HepG2 (cell line): ENCODE results near the gene PSMC5. TPM values are rescaled to one million over a fixed set of nuclear protein-coding genes. Genes with fewer than 3 reads are reported as not detected.

Experiments used
- ATAC-seq: fragments of 200-7000 bp; cut with Tn5 transposase; 3 replicates; pipeline ENCODE4 v1.9.1; 2020; ENCODE audit warnings: mild to moderate bottlenecking, moderate library complexity
- BruUV-seq: library from RNA; stranded (reverse); fragments of 400-500 nt; replicated peaks from 2 replicates; lab custom pipeline; 2021; lab: Mats Ljungman, UMichigan
- CTCF ChIA-PET: fragments of 300-600 bp; formaldehyde crosslinking; extraction: SDS; loops from one replicate; lab custom pipeline; 2021; ENCODE audit warnings: low total read pairs, inconsistent platforms, low intra/inter-chr PET ratio; lab: Yijun Ruan, JAX
- POLR2A ChIA-PET: fragments of 350-600 bp; sonication (Branson Sonifier 250); formaldehyde crosslinking; loops from one replicate; lab custom pipeline; 2020; ENCODE audit warnings: antibody characterized with exemption, inconsistent platforms; lab: Yijun Ruan, JAX
- DNase-seq: peaks from one replicate; pipeline ENCODE4 v3.0.0-alpha.2; 2015; ENCODE audit warnings: low spot score
- FAIRE-seq: peaks from 3 replicates; lab custom pipeline; 2011; peaks lifted over from hg19 to GRCh38; lab: Jason Lieb, UNC
- H2AFZ ChIP-seq: one replicate; pipeline ENCODE4 v1.6.1; 2011; ENCODE audit warnings: low read length, inconsistent platforms
- H3K27ac ChIP-seq: fragments of 300-600 bp; 3 replicates; pipeline ENCODE4 v1.8.0; 2011; ENCODE audit warnings: mixed run types, mild to moderate bottlenecking, mixed read lengths, low read length, inconsistent platforms; ENCODE audit not compliant: insufficient read depth; ENCODE audit errors: extremely low read length
- H3K27me3 ChIP-seq, 2 experiments: fragments of 200-600 bp in 1 of 2; 2 replicates in 1 of 2; 3 replicates in 1 of 2; pipeline versions ENCODE4 v1.6.0 to v1.8.0; 2011; ENCODE audit warnings: low read length in 2 of 2, mild to moderate bottlenecking in 2 of 2, moderate library complexity in 2 of 2, inconsistent platforms in 1 of 2; ENCODE audit not compliant: insufficient read depth in 2 of 2, control insufficient read depth in 1 of 2
- H3K36me3 ChIP-seq, 2 experiments: fragments of 200-600 bp in 1 of 2; replicated peaks in 1 of 2; 2 replicates in 1 of 2; 3 replicates in 1 of 2; pipeline versions ENCODE4 v1.5.1 to v1.8.0; 2011; ENCODE audit warnings: low read length in 2 of 2, inconsistent platforms in 1 of 2; ENCODE audit not compliant: insufficient read depth in 2 of 2, control insufficient read depth in 1 of 2
- H3K4me1 ChIP-seq: 2 replicates; pipeline ENCODE4 v1.5.1; 2012; ENCODE audit warnings: low read length, inconsistent platforms; ENCODE audit not compliant: insufficient read depth
- H3K4me2 ChIP-seq: 2 replicates; pipeline ENCODE4 v1.6.0; 2011; ENCODE audit warnings: low read depth, low read length, inconsistent platforms
- H3K4me3 ChIP-seq, 3 experiments: fragments of 200-600 bp in 1 of 3; sonication (generic), shearing (Covaris generic) in 1 of 3; replicated peaks in 1 of 3; 2 replicates each; pipeline ENCODE4 v1.5.1; 2011 to 2016; ENCODE audit warnings: low read length in 3 of 3, inconsistent platforms in 2 of 3, low read depth in 2 of 3, mild to moderate bottlenecking in 2 of 3, control low read depth in 1 of 3, mixed read lengths in 1 of 3; ENCODE audit not compliant: insufficient read depth in 1 of 3
- H3K79me2 ChIP-seq: one replicate; pipeline ENCODE4 v1.6.1; 2011; ENCODE audit warnings: low read length, inconsistent platforms; ENCODE audit not compliant: insufficient read depth
- H3K9ac ChIP-seq: 2 replicates; pipeline ENCODE4 v1.6.0; 2011; ENCODE audit warnings: mild to moderate bottlenecking, low read depth, low read length, inconsistent platforms; ENCODE audit not compliant: insufficient read depth
- H3K9me3 ChIP-seq: 2 replicates; pipeline ENCODE4 v1.5.1; 2012; ENCODE audit warnings: mild to moderate bottlenecking, low read length
- H4K20me1 ChIP-seq: 2 replicates; pipeline ENCODE4 v1.6.0; 2011; ENCODE audit warnings: inconsistent platforms, mild to moderate bottlenecking, low read length, moderate library complexity; ENCODE audit not compliant: insufficient read depth
- ADNP ChIP-seq: sonication (generic); formaldehyde crosslinking; IDR thresholded peaks from 2 replicates; pipeline ENCODE4 v1.4.0; 2020; ENCODE audit warnings: missing genetic modification reagents
- AGO2 ChIP-seq: fragments of 200-400 bp; formaldehyde crosslinking; optimal IDR thresholded peaks from 2 replicates; pipeline ENCODE3; 2017; ENCODE audit warnings: mild to moderate bottlenecking, low read depth, low read length, moderate library complexity
- KDM2A ChIP-seq: sonication (generic); formaldehyde crosslinking; IDR thresholded peaks from 2 replicates; pipeline ENCODE4 v1.4.0; 2020; ENCODE audit warnings: low read depth, missing genetic modification reagents, borderline replicate concordance
- MXD1 ChIP-seq: sonication (generic); formaldehyde crosslinking; IDR thresholded peaks from 2 replicates; pipeline ENCODE4 v1.4.0; 2020; ENCODE audit warnings: mild to moderate bottlenecking, missing genetic modification reagents
- NCOA5 ChIP-seq: sonication (generic); formaldehyde crosslinking; IDR thresholded peaks from 2 replicates; pipeline ENCODE4 v1.4.0; 2020; ENCODE audit warnings: missing genetic modification reagents
- PAF1 ChIP-seq: IDR thresholded peaks from 2 replicates; pipeline ENCODE4 v1.6.1; 2016; ENCODE audit warnings: missing genetic modification reagents, missing compliant biosample characterization
- POLR2G ChIP-seq: fragments of 200-400 bp; formaldehyde crosslinking; IDR thresholded peaks from 2 replicates; pipeline ENCODE4 v1.6.1; 2018; ENCODE audit warnings: mild to moderate bottlenecking, low read depth, low read length, moderate library complexity
- ZFY ChIP-seq: sonication (generic); formaldehyde crosslinking; IDR thresholded peaks from 2 replicates; pipeline ENCODE4 v1.4.0; 2020; ENCODE audit warnings: missing genetic modification reagents
- ZNF414 ChIP-seq: sonication (generic); formaldehyde crosslinking; IDR thresholded peaks from 2 replicates; pipeline ENCODE4 v1.5.0; 2020; ENCODE audit warnings: missing genetic modification reagents
- ZNF605 ChIP-seq: sonication (generic); formaldehyde crosslinking; IDR thresholded peaks from 2 replicates; pipeline ENCODE4 v1.8.0; 2022; ENCODE audit warnings: mild to moderate bottlenecking, missing genetic modification reagents
- ZSCAN30 ChIP-seq: sonication (generic); formaldehyde crosslinking; IDR thresholded peaks from 2 replicates; pipeline ENCODE4 v1.5.0; 2020; ENCODE audit warnings: mild to moderate bottlenecking, missing genetic modification reagents
- WGBS: methylation state at CpG from one replicate; pipeline ENCODE4 v1.1.6; 2017; ENCODE audit warnings: low lambda C conversion rate; 5-methylcytosine and 5-hydroxymethylcytosine counted together
- in situ Hi-C: cut with HindIII; loops from 2 replicates; pipeline ENCODE4 v1.10.0; 2017; ENCODE audit warnings: low pct_unique_long_range_greater_than_20kb; ENCODE audit not compliant: extremely low pct_ligation_motif_present
- intact Hi-C: fragments of 100-400 bp; cut with micrococcal nuclease; formaldehyde crosslinking; loops from one replicate; pipeline ENCODE4 v1.10.0; 2022; ENCODE audit not compliant: unreplicated experiment
- polyA plus RNA-seq, 8 experiments: library from polyadenylated mRNA; depleted of rRNA in 3 of 8; stranded (reverse) in 7 of 8; unstranded in 1 of 8; fragments of >200 nt; fragmentation: Illumina TruSeq in 4 of 8; extraction: Trizol in 4 of 8; gene quantifications; 2 replicates each; pipeline versions ENCODE4 v1.2.1 to v1.2.3, GENCODE V29; 2011 to 2016; ENCODE audit warnings: low read depth in 4 of 8, missing spikeins in 1 of 8, mixed read lengths in 1 of 8; ENCODE audit not compliant: insufficient read depth in 1 of 8
- total RNA-seq, 5 experiments: library from RNA; depleted of rRNA; stranded (reverse); fragments of >200 nt; fragmentation: Illumina TruSeq; extraction: Trizol; gene quantifications; 2 replicates each; pipeline ENCODE4 v1.2.3, GENCODE V29; 2016; ENCODE audit warnings: low read depth in 1 of 5

PSMC5 gene
- total and polyA plus RNA-seq, 2 of the 13 experiments (the other 11 are each of a cell fraction or from before 2014, with no cell fraction given) = 35.3 to 128 TPM

- Histone ChIP-seq H3K27ac (no peak overlapping the region), H3K9ac (no peak overlapping the region), H3K36me3 (peaks cover 62 to 88% of the 10 kb centered on the region in 2 experiments), H3K27me3 (no peaks in the 10 kb centered on the region), H3K4me2 (no peak overlapping the region), H3K4me1 (peaks cover 15% of the 10 kb centered on the region), H3K79me2 (peaks cover 26% of the 10 kb centered on the region), H4K20me1 (0 out of 2 replicates have a peak, but pooled peaks cover 2% of the 10 kb centered on the region), H3K9me3 (no peaks in the 10 kb centered on the region), H2AFZ (no peak overlapping the region), H3K4me3 (no peak overlapping the region)
- ATAC-seq (no peak), DNase-seq (no peak), FAIRE-seq (no peak)
- intact Hi-C loops = no loop called here
- in situ Hi-C loops = no loop called here
- POLR2A ChIA-PET = interaction anchor here (0.9 to 5.2 kb wide), 3 partner anchors 7 to 60 kb away, joined by 3 to 30 read pairs (median 5); partner anchors contain the start of genes CCDC47, DDX42 and SMARCD2
- CTCF ChIA-PET = no interaction called here
- TF ChIP-seq KDM2A (CRISPR knock-in tag) = 0 out of 2 replicates have a peak, but pooled peaks have one; percentile 18
- no peak for TF ChIP-seq ZSCAN30 (CRISPR knock-in tag)
- TF ChIP-seq ZFY (CRISPR knock-in tag) = peak; percentile 28; the same call in 1 of the 2 replicates
- TF ChIP-seq PAF1 (CRISPR knock-in tag) = peak; percentile 56; the same call in 1 of the 2 replicates
- TF ChIP-seq ZNF414 (CRISPR knock-in tag) = no peak
- TF ChIP-seq MXD1 = peak; percentile 5; the same call in 1 of the 2 replicates
- TF ChIP-seq ADNP = no peak
- 0 out of 2 replicates have a peak, but pooled peaks have one; percentile 37 for TF ChIP-seq NCOA5 (CRISPR knock-in tag)
- TF ChIP-seq POLR2G = 0 out of 2 replicates have a peak, but pooled peaks have one; percentile 1
- TF ChIP-seq ZNF605 (CRISPR knock-in tag) = 0 out of 2 replicates have a peak, but pooled peaks have one; percentile 33
- TF ChIP-seq AGO2 = peak; percentile 75
- WGBS = 96% methylated on average over 14 of the region's 15 CpGs
- no TSS peak for BruUV-seq
Observed at GRCh38 chr17:63833741-63834373, 6.6 kb downstream of the PSMC5 start.
